GM21576 (cell line): ENCODE data around the gene YBX1.
"Not testable (repeated sequence)": the region's sequence is repeated elsewhere in the genome, so short reads cannot be mapped to it uniquely, and the experiment has no call there.

Experiments used
- ATAC-seq: cut with Tn5 transposase; IDR thresholded peaks from one replicate; pipeline ENCODE4 v1.9.1; 2021; ENCODE audit warnings: mild to moderate bottlenecking, moderate library complexity; ENCODE audit not compliant: unreplicated experiment

Gene YBX1

GRCh38 chr1:42689912-42690311, 7.7 kb downstream of the YBX1 start:
- no peak for ATAC-seq

- ATAC-seq, result no peak
Measured at GRCh38 chr1:42690477-42691156, 8.4 kb downstream of the YBX1 start.

- ATAC-seq, result no peak
Measured at GRCh38 chr1:42691157-42691498, 8.9 kb downstream of the YBX1 start.

- ATAC-seq, result no peak
Measured at GRCh38 chr1:42692461-42692860, 10.2 kb downstream of the YBX1 start.

GRCh38 chr1:42692911-42693310, 10.7 kb downstream of the YBX1 start:
- ATAC-seq, result no peak

GRCh38 chr1:42698081-42698813, 16.0 kb downstream of the YBX1 start:
- ATAC-seq, result no peak

GRCh38 chr1:42700006-42700405, 17.8 kb downstream of the YBX1 start:
- ATAC-seq, result no peak

- no peak for ATAC-seq
Measured at GRCh38 chr1:42703888-42704464, 21.8 kb downstream of the YBX1 start.

- not testable (repeated sequence) for ATAC-seq
Measured at GRCh38 chr1:42712808-42713207, 30.6 kb downstream of the YBX1 start.

GRCh38 chr1:42713293-42713692, 31.1 kb downstream of the YBX1 start:
- no peak for ATAC-seq

GRCh38 chr1:42714441-42714840, 32.2 kb downstream of the YBX1 start:
- not testable (repeated sequence) for ATAC-seq

- no peak for ATAC-seq
Measured at GRCh38 chr1:42720868-42721267, 38.6 kb downstream of the YBX1 start.

GRCh38 chr1:42721926-42722325, 39.7 kb downstream of the YBX1 start:
- ATAC-seq, result no peak

GRCh38 chr1:42722403-42722802, 40.2 kb downstream of the YBX1 start:
- not testable (repeated sequence) for ATAC-seq

GRCh38 chr1:42723511-42723910, 41.3 kb downstream of the YBX1 start:
- no peak for ATAC-seq

- ATAC-seq, result not testable (repeated sequence)
Measured at GRCh38 chr1:42725820-42726219, 43.6 kb downstream of the YBX1 start.

GRCh38 chr1:42730002-42730401, 47.8 kb downstream of the YBX1 start:
- ATAC-seq, result no peak

- ATAC-seq, result no peak
Measured at GRCh38 chr1:42730988-42731387, 48.8 kb downstream of the YBX1 start.

GRCh38 chr1:42731585-42731984, 49.4 kb downstream of the YBX1 start:
- ATAC-seq, result no peak

GRCh38 chr1:42732126-42732680, 50.0 kb downstream of the YBX1 start:
- ATAC-seq, result no peak

- ATAC-seq, result no peak
Measured at GRCh38 chr1:42733415-42734200, 51.4 kb downstream of the YBX1 start.
